Measurements from ENCODE around the gene RACGAP1.
A peak's percentile ranks its signal among the peaks of the same experiment; 100 is the strongest.
"Not testable (repeated sequence)": the region's sequence is repeated elsewhere in the genome, so short reads cannot be mapped to it uniquely, and the experiment has no call there.

The RACGAP1 gene

GRCh38 chr12:50026691-50027090 is 1.4 kb upstream of the RACGAP1 start:
- no peak for DNase-seq

GRCh38 chr12:50024805-50025186 is 498 bp downstream of the RACGAP1 start:
- DNase-seq, result no peak

DNA sequence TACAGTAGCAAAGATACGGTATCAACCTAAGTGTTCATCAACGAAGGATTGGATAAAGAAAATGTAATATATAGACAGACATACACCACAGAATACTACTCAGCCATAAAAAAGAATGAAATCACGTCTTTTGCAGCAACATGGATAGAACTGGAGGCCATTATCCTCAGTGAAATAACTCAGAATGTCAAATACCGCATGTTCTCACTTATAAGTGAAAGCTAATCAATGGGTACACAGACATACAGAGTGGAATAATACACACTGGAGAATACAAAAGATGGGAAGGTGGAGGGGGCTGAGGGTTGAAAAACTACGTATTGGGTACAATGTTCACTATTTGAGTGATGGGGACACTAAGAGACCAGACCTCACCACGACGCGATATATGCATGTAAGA is 1.1 kb downstream of the RACGAP1 start:
- no peak for DNase-seq

- no peak for DNase-seq
Measured at GRCh38 chr12:50022903-50023302, 2.4 kb downstream of the RACGAP1 start.

- no peak for DNase-seq
Measured at GRCh38 chr12:50021031-50021430, 4.3 kb downstream of the RACGAP1 start.

GRCh38 chr12:50019524-50019923 is 5.8 kb downstream of the RACGAP1 start:
- DNase-seq, result no peak

- no peak for DNase-seq
Measured at GRCh38 chr12:50018968-50019367, 6.3 kb downstream of the RACGAP1 start.

DNA sequence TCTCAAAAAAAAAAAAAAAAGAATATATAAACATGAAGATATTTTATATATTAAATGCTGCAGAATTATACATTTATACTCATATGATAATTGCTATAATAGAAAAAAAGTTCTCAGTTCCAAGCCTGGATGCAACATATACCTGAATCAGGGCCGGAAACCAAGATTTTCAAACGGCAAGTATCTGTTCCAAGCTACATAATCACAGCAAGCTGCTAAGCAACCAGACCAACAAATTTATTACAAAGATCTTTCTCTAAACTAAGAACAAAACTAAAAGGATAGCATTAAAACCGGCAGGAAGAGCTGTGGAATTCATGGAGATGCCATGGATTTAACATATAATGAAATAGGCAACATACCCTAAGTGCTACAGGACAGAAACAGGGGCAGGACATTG is 7.1 kb downstream of the RACGAP1 start:
- DNase-seq, result no peak

DNA sequence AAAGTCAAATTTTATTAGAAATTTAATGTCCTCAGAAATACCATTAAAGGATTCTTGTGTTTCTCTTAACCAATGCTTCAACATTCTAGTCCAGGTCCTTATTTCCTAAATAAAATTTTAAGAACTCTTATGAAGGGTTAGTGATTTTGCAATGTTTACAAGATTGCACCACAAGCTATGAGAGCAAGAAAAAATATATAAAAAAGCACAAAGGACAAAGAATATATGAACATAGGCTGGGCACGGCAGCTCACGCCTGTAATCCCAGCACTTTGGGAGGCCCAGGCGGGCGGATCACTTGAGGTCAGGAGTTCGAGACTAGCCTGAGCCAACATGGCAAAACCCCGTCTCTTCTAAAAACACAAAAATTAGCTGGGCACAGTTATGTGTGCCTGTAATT is 7.7 kb downstream of the RACGAP1 start:
- peak; percentile 36 to 62 for DNase-seq

- DNase-seq, result peak; percentile 79 to 91
Measured at GRCh38 chr12:50016501-50017475, 8.5 kb downstream of the RACGAP1 start.

DNA sequence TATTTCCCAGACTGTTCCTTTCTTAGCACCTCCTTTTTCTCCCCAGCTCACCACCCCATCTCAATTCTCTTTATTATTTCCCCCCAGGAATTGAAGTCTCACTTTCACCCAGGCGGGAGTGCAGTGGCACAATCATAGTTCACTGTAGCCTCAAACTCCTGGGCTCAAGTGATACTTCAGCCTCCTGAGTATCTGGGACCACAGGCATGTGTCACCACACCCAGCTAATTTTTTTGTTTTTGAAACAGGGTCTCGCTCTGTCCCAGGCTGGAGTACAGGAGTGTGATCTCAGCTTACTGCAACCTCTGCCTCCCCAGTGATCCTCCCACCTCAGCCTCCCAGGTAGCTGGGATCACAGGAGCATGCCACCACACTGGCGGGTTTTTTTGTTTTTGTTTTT is 11.0 kb downstream of the RACGAP1 start:
- no peak for DNase-seq

DNA sequence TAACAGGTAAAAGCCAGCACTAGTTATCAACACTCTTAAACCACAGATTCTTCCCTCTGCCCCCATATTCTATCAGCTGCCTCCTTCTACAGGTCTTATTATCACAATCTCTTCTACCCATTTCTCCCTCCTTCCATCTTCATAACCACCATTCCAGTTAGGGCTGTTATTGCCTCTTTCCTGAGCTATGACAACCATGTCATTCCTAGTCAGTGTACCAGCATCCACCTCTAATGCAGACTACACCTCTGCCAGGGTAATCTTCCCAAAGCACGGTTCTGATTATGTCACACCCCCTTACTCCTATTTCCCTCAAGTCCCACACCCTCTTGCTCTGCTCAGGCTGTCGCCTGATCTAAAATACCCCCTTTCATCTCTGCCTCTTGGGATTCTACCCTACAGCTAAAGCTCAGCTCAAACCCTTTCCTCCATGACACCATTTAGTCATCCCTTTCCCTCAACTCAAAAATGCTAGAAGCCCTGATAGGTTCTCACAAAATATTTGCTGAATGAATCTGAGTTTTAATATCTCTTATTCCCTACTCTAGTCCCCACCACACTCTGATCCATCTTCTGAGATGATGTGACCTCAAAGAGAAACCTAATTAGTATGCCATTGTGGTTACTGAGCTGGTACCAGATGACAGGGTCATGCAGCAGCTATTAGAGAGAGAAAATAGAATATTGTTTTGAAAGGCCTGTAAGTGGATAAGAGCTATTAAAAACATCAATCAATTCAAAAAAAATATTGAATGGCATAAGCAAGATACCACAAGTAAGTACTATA is 11.7 kb downstream of the RACGAP1 start:
- DNase-seq, result no peak

GRCh38 chr12:50006754-50007442 is 18.4 kb downstream of the RACGAP1 start:
- no peak for DNase-seq

- no peak for DNase-seq
Measured at GRCh38 chr12:50006280-50006679, 19.0 kb downstream of the RACGAP1 start.

- no peak for DNase-seq
Measured at GRCh38 chr12:50005175-50005574, 20.1 kb downstream of the RACGAP1 start.

- DNase-seq, result no peak
Measured at GRCh38 chr12:50004696-50005095, 20.6 kb downstream of the RACGAP1 start.

DNA sequence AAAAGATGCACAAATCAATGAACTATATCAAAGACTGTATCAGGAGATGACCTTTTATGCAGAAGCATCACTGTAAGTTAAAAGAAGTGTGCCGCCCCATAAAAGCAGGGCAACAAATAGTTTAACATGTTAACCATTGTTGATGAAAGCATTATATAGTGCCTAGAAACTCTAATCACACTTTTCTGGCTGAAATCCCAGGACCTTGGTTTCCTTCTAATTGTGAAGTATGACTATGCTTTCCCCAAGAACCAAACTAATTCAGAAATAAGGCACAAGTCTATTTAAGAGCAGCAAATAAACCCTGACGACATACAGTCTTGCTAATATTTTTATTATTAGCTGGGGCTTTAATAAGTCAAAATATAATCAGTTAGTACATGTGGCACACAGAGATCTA is 21.7 kb downstream of the RACGAP1 start:
- DNase-seq, result no peak

DNA sequence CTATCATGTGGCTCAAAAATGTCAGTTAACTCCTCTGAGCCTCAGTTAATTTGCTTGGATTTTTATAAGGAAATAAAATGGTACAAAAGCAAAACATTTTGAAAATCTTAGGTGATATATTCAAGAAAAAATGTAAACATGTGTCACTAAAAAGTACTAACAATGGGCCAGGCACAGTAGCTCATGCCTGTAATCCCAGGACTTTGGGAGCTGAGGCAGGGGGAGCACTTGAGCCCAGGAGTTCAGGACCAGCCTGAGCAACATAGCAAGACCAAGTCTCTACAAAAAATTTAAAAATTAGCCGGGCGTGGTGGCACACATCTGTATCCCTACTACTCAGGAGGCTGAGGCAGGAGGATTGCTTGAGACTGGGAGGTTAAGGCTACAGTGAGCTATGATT is 26.8 kb downstream of the RACGAP1 start:
- no peak for DNase-seq

GRCh38 chr12:49990273-49990672 is 35.0 kb downstream of the RACGAP1 start:
- peak; percentile 79 to 86 for DNase-seq

DNA sequence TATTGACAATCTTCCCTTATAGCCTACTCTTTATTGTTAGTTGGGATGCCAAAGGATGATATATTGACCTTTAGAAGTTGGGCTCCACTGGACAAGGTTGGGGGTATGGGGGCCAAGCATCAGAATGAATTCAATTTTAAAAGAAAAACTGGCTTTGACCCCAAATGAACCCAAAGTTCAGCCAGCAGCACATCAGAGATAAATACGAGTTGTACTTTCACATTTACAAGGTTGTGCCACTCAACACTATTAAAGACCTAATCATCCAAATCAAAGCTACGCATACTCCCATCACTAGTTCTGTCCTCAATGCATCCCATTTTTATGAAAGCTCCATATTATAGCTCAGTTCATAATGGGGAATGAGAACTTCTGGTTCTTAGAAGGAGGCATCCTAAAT is 35.9 kb downstream of the RACGAP1 start:
- not testable (repeated sequence) for DNase-seq

DNA sequence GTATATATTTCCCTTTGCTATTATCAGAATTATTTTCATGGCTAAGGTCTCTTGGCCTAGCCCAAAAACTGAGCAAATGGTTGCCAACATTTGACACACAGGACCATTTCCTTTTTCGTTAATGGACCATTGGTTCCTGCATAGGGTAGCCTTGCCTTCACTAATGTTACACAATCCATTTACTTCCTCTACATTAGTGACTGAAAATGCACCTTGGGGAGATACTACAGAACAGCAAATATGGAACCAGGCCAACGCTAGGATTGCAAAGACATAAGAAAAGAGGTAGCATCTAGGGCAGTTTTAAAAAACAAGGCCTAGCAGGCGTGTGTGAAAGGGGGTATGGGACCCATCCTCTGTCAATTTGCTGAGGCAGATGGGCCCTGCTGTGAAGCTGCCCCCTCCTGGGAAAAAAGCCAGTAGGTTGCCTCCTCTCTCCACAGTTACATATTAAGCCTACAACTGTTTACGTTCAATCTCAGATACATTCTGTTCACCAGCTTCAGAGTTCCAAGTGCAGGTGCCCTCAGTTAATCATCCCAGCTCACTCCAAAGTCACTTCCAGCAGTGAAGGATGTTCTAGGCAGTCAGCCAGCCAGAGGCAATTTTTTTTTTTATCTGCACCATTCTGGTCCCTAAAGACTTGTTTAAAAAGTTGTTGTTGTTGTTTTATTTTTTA is 37.5 kb downstream of the RACGAP1 start:
- DNase-seq, result peak; percentile 33 to 66

DNA sequence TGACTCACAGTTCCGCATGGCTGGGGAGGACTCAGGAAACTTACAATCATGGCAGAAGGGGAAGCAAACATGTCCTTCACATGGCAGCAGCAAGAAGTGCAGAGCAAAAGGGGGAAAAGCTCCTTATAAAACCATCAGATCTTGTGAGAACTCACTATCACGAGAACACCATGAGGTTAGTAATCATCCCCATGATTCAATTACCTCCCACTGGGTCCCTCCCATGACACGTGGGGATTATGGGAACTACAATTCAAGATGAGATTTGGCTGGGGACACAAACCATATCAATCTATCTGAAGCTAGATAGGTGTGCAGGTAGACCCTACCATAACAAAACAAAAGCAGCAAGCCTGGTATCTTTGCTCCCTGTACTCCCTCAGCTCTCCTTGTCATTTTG is 38.8 kb downstream of the RACGAP1 start:
- peak; percentile 47 to 80 for DNase-seq

DNA sequence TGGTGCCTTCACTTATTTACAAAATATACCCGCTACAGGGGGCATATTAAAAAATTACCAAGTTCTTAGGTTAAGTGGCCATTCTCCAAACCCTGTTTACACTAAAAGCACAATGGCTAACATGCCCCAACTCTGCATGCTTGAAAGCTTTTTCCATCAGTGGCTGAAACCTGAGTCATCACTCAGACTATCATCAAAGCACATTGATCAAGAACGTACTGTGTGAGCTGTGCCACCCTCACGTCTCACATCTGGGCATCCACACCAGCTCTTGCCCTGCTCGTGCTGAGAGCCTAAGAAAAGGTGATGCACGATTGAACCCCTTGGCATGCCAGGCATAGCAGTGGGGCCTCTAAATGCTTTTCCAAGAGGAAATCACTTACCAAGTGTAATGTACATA is 39.3 kb downstream of the RACGAP1 start:
- DNase-seq, result no peak

Measured in inflammatory macrophage treated with lipopolysaccharide for 1 hour (primary cell).